Stimulated activated CD4-positive, alpha-beta T cell treated with anti-CD3 and anti-CD28 coated beads, Interleukin-4, amount 100 ng/mL, for 1 hour (primary cell): ENCODE measurements around the gene CCDC28A.
"Not testable (repeated sequence)": the region's sequence is repeated elsewhere in the genome, so short reads cannot be mapped to it uniquely, and the experiment has no call there.

Experiments used
- DNase-seq: peaks from one replicate; pipeline ENCODE4 v3.0.0-alpha.2; 2020

Gene CCDC28A

GRCh38 chr6:138773177-138774091, at the start of gene CCDC28A:
Gene CCDC28A, plus strand, starts transcription at chr6:138773769. Its CDS starts 2,352 bp downstream, at chr6:138776121.
- DNase-seq, result peak; percentile 89

- no peak for DNase-seq
These were observed 49.6 kb upstream of the CCDC28A start for GRCh38 chr6:138724015-138724414.

DNA sequence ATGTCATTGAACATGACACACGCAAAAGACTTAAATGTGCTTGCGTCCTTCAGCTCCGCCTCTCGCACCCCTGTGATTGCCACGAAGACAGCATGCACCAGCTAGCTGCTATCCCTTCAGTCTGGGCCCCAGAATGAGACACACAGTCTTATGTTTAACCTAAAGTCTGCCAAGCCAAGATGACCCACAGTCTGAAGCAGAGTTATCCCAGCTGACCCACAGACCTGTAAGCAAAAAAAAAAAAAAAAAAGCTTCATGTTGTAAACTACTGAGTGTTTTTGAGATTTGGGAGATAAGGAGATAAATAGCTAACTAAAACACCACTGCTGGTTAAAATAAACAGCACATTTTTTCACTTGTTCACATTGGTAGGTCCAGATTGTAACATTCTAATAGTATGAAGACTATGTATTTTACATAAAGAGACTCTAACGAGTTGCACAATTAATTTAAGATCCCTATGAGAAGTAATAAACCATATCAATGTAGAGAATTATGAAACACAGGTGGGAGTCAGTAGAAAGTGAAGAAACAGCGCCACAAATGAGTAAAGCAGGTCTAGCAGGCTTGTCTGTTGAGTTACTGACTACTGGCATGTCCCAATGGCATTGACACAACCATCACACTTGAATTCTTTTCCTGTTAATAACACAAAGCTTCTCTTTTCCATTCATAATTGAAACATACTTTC, 47.4 kb upstream of the CCDC28A start:
- DNase-seq, result no peak

- DNase-seq, result no peak
These were observed 46.8 kb upstream of the CCDC28A start for GRCh38 chr6:138726757-138727097.

DNA sequence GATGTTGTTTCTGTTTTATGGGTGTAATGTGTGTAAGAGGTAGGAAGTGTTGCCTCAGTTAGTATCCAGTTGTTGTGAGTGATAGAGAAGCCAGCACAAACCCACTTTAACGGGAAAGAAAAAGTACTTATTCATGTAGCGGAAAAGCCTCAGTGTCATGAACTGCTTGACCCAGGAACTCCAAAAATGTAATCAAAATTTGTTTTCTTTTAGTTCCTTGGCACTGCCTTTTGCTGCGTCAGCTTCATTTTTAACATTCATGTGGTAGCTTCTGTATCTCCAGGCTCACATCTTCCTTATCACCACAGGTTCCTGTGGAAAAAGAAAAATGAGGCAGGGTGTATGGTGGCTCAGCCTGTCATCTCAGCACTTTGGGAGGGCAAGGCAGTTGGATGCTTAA, 46.4 kb upstream of the CCDC28A start:
- DNase-seq, result no peak

- no peak for DNase-seq
These were observed 44.9 kb upstream of the CCDC28A start for GRCh38 chr6:138728662-138729061.

GRCh38 chr6:138730037-138730436, 43.5 kb upstream of the CCDC28A start:
- DNase-seq, result not testable (repeated sequence)

DNA sequence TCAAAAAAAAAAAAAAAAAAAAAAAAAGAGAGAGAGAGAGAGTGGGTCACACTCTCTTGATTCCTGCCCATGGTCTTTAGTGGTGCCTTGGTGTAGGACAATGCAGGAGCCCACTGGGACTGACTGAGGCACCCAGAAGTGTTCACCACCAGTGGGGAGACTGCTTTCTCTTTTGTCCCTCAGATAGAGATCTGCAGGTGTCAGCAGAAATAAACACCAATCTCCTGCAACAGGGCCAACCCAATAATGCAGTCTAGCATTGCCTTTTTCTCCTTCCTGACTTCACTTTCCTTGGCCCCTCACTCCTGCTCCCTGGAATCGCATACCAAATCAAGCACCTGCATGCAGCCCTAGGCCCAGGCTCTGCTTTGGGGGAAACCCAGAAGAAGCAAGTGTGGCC, 39.0 kb upstream of the CCDC28A start:
- DNase-seq, result no peak

DNA sequence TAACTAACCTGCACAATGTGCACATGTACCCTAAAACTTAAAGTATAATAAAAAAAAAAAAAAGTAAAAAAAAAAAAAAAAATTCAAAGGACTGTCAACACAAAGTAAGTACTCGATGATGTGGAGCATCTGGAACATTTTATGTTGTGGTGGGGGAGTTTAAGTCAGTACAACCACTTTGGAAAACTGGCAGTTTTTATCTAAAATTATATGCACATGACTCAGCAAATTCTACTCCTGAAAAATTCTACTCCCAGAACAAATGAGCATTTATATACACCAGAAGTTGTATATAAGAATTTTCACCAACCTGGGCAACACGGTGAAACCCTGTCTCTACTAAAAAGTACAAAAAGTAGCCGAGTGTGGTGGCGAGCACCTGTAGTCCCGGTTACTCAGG, 36.9 kb upstream of the CCDC28A start:
- no peak for DNase-seq

GRCh38 chr6:138752017-138752416, 21.6 kb upstream of the CCDC28A start:
- DNase-seq, result no peak

GRCh38 chr6:138757136-138757535, 16.4 kb upstream of the CCDC28A start:
- no peak for DNase-seq

DNA sequence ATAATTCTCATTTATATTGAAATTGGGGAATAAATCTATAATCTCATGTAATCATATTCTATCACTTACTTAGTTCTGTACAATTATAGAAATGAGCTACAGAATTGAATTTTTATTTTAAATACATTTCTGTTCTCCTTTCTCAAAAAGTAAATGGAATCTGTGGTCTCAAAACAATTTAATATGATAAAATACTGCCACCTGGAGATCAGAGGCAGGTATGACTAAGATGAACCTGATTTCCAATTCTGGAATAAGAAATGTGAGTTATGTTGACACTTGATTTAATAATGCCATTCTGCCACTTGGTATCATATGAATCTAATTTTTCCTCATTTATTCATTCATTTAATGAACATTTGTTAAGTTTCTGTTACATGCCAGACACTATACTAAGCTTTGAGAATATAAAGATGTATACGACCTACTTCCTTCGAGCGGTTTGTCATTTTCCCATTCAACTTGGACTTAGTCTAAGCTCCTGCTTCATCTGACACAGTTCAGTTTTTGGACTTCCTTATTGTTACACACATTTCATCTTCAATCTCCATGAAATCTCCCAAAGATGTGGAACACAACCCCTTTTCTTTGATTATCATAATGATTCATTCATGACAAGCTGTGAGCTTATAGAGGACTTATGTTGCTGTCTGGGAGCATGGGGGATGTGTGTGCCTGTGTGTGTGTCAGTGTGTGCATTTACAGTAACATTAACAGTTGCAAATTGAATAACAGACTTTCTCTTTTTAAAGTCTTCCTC, 7.5 kb upstream of the CCDC28A start:
- DNase-seq, result no peak

DNA sequence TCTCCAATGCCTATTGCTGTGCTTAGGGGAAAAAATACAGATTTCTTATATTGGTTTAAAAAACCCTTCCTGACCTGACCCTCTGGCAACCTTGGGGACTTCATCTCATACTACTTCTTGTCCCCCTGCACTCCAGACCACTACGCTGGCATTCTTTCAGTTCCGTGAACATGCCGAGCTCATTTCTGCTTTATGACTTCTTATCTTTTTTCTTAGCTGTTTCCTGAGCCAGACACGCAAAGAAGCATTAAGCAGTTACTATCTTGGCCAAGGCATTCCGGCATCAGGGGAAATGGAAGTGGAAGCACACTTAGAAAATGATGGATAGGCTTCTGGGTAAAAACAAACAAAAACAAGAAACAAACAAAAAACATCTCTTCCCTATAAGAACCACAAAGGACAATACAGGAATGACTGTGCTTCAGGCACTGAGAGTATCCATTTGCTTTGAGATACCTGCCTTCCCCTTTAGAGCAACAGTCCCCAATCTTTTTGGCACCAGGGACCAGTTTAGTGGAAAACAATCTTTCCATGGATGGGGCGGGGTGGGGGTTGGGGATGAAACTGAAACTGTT, 4.4 kb upstream of the CCDC28A start:
- DNase-seq, result no peak

DNA sequence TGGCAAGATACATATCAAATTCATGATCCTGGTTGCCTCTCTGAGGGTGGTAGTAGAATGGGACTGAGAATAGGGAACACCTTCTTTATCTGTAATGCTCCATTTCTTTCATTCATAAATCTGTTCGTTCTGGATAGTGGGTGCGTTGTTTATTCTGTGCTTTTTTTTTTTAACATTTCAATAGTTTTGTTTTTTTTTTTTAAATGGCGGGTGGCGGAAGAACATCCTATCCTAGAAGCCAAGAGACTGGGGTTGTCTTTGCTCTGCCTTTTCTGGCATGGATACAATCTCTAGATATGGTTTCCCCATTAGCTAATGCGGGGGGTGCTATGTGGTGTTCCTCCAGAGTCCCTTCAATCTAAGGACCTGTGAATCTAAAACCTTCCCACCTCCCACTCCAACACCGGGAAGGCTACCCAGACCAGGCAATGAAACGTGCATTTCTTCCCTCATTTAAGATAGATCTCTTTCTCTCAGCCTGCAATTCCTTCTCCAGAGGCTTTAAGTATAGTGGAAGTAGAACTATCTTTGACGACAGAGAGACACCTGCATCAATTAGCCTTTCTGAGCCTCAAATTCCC, 883 bp upstream of the CCDC28A start:
- DNase-seq, result no peak

DNA sequence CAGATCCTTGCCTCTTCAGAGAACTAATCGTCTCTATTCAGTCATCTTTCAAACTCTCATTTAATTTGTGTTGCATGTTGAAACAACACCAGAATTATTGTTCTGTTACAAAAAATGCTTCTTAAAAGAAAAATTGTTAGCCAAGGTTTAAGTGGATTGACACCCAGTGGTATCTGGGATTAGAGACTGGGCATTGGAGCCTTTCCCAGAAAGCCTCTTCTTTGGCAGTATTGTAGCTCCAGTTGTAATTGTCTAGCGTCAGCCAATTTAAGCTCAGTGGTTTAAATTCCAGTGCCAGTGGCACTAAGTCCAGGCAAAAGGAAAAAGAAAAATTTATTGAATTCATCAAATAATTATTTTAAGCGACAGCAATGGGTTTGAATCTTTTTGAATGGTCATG, 801 bp downstream of the CCDC28A start:
- DNase-seq, result no peak

GRCh38 chr6:138776659-138777058, 3.1 kb downstream of the CCDC28A start:
- DNase-seq, result no peak

- no peak for DNase-seq
These were observed 4.8 kb downstream of the CCDC28A start for GRCh38 chr6:138778331-138778730.

DNA sequence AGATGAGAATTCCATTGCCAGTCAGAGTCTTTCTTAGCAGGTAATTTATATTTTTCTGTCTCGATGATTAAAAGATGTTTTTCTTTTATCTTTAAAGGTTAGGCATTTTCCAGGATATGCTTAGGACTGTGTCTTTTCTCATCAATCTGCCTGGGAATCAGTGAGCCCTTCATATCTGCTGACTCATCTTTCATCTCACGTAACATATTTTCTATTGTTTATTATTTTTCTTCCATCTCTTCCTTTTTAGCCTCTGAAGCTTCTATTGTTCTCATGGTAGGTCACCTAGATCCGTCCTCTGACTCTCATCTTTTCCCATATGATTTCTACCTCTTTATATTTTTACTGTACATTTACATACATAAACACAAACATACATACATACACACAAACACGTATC, 8.7 kb downstream of the CCDC28A start:
- DNase-seq, result no peak

- DNase-seq, result no peak
These were observed 11.5 kb downstream of the CCDC28A start for GRCh38 chr6:138785079-138785478.

DNA sequence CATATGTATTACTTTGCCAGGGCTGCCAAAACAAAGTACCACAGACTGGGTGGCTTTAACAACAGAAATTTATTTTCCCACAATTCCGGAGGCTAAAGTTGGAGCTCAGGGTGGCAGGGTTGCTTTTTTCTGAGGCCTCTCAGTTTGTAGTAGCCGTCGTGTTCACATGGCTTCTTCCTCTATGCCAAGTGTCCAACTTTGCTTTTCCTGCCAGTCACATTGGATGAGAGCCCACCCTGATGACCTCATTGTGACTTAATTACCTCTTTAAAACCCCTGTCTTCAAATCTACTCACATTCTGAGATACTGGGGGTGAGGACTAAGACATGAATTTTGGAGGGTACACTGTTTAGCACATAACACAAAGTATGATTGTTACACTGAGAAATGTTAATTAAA, 12.4 kb downstream of the CCDC28A start:
- no peak for DNase-seq

DNA sequence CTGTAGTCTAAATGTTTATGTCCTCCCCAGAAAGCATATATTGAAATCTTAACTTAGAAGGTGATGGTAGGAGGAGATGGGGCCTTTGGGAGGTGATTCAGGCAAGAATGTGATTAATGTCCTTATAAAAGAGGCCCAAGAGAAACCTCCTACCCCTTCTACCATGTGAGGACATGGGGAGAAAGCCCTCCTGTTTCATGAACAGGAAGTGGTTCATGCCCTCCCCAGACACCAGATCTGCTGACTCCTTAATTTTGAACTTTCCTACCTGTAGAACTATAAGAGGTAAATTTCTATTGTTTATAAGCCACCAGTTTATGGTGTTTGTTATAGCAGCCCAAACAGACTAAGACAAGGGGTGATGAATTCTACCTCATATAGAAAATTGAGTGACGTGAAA, 13.6 kb downstream of the CCDC28A start:
- no peak for DNase-seq

GRCh38 chr6:138795809-138796603, 22.4 kb downstream of the CCDC28A start, which contains the start of gene ECT2L:
Gene ECT2L, plus strand, starts transcription at chr6:138796087. Its CDS starts 17,188 bp downstream, at chr6:138813275.
- no peak for DNase-seq
